Gastroesophageal sphincter (tissue), 3 donors: ENCODE results near the gene TMED8.

ENCODE experiments used
- EP300 ChIP-seq: sonication (generic); formaldehyde crosslinking; IDR thresholded peaks from one replicate; pipeline ENCODE4 v1.6.1; 2017; ENCODE audit warnings: antibody characterized with exemption, mild to moderate bottlenecking
- POLR2A ChIP-seq, 2 donors: fragments of 450-650 bp; IDR thresholded peaks; one replicate each; pipeline ENCODE4 v1.6.1; 2017; ENCODE audit warnings: antibody characterized with exemption in 2 of 2, mild to moderate bottlenecking in 2 of 2, moderate library complexity in 1 of 2
- TF ChIP-seq, protein P1 (sequence below), 4 experiments: fragments of 200-600 bp in 2 of 4; fragments of 450-650 bp in 2 of 4; sonication (generic) in 1 of 4; IDR thresholded peaks; one replicate each; pipeline ENCODE4 v1.5.1; 2017 to 2019; ENCODE audit warnings: antibody characterized with exemption in 4 of 4, mild to moderate bottlenecking in 2 of 4, moderate library complexity in 2 of 4

DNA sequence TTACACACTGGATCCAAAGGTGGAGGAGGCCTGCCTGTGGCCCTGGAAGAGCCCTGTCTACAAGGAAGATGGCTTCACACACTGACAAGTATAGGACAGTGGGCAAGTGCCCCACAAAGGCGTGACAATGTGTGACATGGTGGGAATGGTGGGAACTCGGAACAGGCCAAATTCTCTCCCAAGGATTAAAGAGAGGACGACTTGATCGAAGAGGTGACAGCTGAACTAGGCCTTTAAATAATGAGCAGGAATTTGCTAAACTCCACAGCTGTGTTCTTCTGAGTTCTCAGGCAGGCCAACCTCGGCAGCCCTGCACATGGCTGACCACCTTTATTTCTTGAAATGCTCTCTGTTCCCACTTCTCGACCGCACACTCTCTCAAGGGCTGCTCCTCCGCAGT, 80.0 kb downstream of the TMED8 start:
- TF ChIP-seq, protein P1, sequence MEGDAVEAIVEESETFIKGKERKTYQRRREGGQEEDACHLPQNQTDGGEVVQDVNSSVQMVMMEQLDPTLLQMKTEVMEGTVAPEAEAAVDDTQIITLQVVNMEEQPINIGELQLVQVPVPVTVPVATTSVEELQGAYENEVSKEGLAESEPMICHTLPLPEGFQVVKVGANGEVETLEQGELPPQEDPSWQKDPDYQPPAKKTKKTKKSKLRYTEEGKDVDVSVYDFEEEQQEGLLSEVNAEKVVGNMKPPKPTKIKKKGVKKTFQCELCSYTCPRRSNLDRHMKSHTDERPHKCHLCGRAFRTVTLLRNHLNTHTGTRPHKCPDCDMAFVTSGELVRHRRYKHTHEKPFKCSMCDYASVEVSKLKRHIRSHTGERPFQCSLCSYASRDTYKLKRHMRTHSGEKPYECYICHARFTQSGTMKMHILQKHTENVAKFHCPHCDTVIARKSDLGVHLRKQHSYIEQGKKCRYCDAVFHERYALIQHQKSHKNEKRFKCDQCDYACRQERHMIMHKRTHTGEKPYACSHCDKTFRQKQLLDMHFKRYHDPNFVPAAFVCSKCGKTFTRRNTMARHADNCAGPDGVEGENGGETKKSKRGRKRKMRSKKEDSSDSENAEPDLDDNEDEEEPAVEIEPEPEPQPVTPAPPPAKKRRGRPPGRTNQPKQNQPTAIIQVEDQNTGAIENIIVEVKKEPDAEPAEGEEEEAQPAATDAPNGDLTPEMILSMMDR (IDR thresholded peaks at IDR 0.05) = no peak
- TF ChIP-seq POLR2A (IDR thresholded peaks at IDR 0.05) (no peak), EP300 (no peak)
